IMR-90 (cell line): Measurements from ENCODE around the gene DCDC2. TPM values are rescaled to one million over a fixed set of nuclear protein-coding genes. Genes with fewer than 3 reads are reported as not detected.

Source experiments
- ATAC-seq: fragments of 200-7000 bp; cut with Tn5 transposase; 2 replicates; pipeline ENCODE4 v1.9.1; 2020; ENCODE audit warnings: low read depth, mild to moderate bottlenecking, moderate library complexity
- BruUV-seq: library from RNA; stranded (reverse); fragments of 400-500 nt; replicated peaks from 2 replicates; lab custom pipeline; 2021; lab: Mats Ljungman, UMichigan
- CTCF ChIA-PET: fragments of 300-600 bp; formaldehyde crosslinking; extraction: SDS; loops from one replicate; lab custom pipeline; 2021; ENCODE audit warnings: antibody characterized with exemption; lab: Yijun Ruan, JAX
- POLR2A ChIA-PET: fragments of 300-600 bp; sonication (Branson Sonifier 250); formaldehyde crosslinking; loops from one replicate; lab custom pipeline; 2022; ENCODE audit warnings: antibody characterized with exemption; ENCODE audit not compliant: unreplicated experiment; lab: Charles Lee
- DNase-seq: peaks from one replicate; pipeline ENCODE4 v3.0.0; 2013
- H2AFZ ChIP-seq: replicated peaks from 2 replicates; pipeline ENCODE3; 2013; ENCODE audit warnings: low read length, mild to moderate bottlenecking; ENCODE audit not compliant: poor library complexity
- H2AK5ac ChIP-seq: 2 replicates; pipeline ENCODE4 v1.6.1; 2013; ENCODE audit warnings: low read depth, low read length, inconsistent platforms
- H2AK9ac ChIP-seq: replicated peaks from 2 replicates; pipeline ENCODE3; 2013; ENCODE audit warnings: mild to moderate bottlenecking, low read depth, low read length, moderate library complexity; ENCODE audit not compliant: poor library complexity
- H2BK120ac ChIP-seq: 2 replicates; pipeline ENCODE4 v1.6.1; 2013; ENCODE audit warnings: low read depth, low read length, inconsistent platforms
- H2BK15ac ChIP-seq: 3 replicates; pipeline ENCODE4 v1.6.1; 2013; ENCODE audit warnings: low read depth, low read length, inconsistent platforms
- H2BK20ac ChIP-seq: 2 replicates; pipeline ENCODE4 v1.6.1; 2013; ENCODE audit warnings: low read depth, mild to moderate bottlenecking, inconsistent platforms, low read length, moderate library complexity
- H2BK5ac ChIP-seq: 2 replicates; pipeline ENCODE4 v1.6.1; 2013; ENCODE audit warnings: mild to moderate bottlenecking, low read depth, low read length, inconsistent platforms; ENCODE audit not compliant: poor library complexity, severe bottlenecking
- H3K14ac ChIP-seq: replicated peaks from 2 replicates; pipeline ENCODE4 v1.6.1; 2013; ENCODE audit warnings: low read depth, low read length, inconsistent platforms
- H3K18ac ChIP-seq: 2 replicates; pipeline ENCODE4 v1.6.1; 2013; ENCODE audit warnings: low read depth, low read length, control low read depth
- H3K23ac ChIP-seq: 2 replicates; pipeline ENCODE4 v1.6.1; 2013; ENCODE audit warnings: low read depth, low read length, inconsistent platforms
- H3K27ac ChIP-seq: 2 replicates; pipeline ENCODE4 v1.5.1; 2013; ENCODE audit warnings: mild to moderate bottlenecking, control low read depth, low read length; ENCODE audit not compliant: insufficient read depth
- H3K27me3 ChIP-seq: 2 replicates; pipeline ENCODE4 v1.6.1; 2013; ENCODE audit warnings: low read length; ENCODE audit not compliant: control insufficient read depth, insufficient read depth
- H3K36me3 ChIP-seq: 2 replicates; pipeline ENCODE4 v1.6.1; 2013; ENCODE audit warnings: low read length, mixed read lengths; ENCODE audit not compliant: control insufficient read depth, insufficient read depth
- H3K4ac ChIP-seq: 2 replicates; pipeline ENCODE4 v1.6.1; 2013; ENCODE audit warnings: low read depth, low read length, inconsistent platforms
- H3K4me1 ChIP-seq: 2 replicates; pipeline ENCODE4 v1.6.1; 2013; ENCODE audit warnings: low read length, mixed read lengths; ENCODE audit not compliant: control insufficient read depth, insufficient read depth
- H3K4me2 ChIP-seq: 2 replicates; pipeline ENCODE4 v1.6.1; 2013; ENCODE audit warnings: low read depth, mild to moderate bottlenecking, control low read depth, low read length, moderate library complexity
- H3K4me3 ChIP-seq: 2 replicates; pipeline ENCODE4 v1.5.1; 2013; ENCODE audit warnings: low read depth, mild to moderate bottlenecking, control low read depth, low read length, moderate library complexity; ENCODE audit not compliant: insufficient read depth
- H3K56ac ChIP-seq: 2 replicates; pipeline ENCODE4 v1.6.1; 2013; ENCODE audit warnings: low read length, inconsistent platforms; ENCODE audit not compliant: insufficient read depth; ENCODE audit errors: extremely low read depth
- H3K79me1 ChIP-seq, 2 experiments: 2 replicates each; pipeline ENCODE4 v1.6.1; 2013; ENCODE audit warnings: low read length in 2 of 2, inconsistent platforms in 1 of 2, low read depth in 1 of 2
- H3K9ac ChIP-seq: 2 replicates; pipeline ENCODE4 v1.6.1; 2013; ENCODE audit warnings: low read depth, low read length, control low read depth
- H3K9me1 ChIP-seq: 2 replicates; pipeline ENCODE4 v1.6.1; 2013; ENCODE audit warnings: low read length, inconsistent platforms; ENCODE audit not compliant: insufficient read depth
- H3K9me3 ChIP-seq: 2 replicates; pipeline ENCODE4 v1.6.1; 2013; ENCODE audit warnings: low read length; ENCODE audit not compliant: control insufficient read depth, insufficient read depth
- H4K20me1 ChIP-seq: 2 replicates; pipeline ENCODE4 v1.6.1; 2013; ENCODE audit warnings: low read length, inconsistent platforms; ENCODE audit not compliant: insufficient read depth
- H4K5ac ChIP-seq: 2 replicates; pipeline ENCODE4 v1.6.1; 2013; ENCODE audit warnings: mild to moderate bottlenecking, low read depth, low read length, control low read depth
- H4K8ac ChIP-seq, 2 experiments: 2 replicates each; pipeline ENCODE4 v1.6.1; 2013; ENCODE audit warnings: low read depth in 2 of 2, low read length in 2 of 2, control low read depth in 1 of 2, inconsistent platforms in 1 of 2
- H4K91ac ChIP-seq: 2 replicates; pipeline ENCODE4 v1.6.1; 2013; ENCODE audit warnings: low read depth, low read length, inconsistent platforms; ENCODE audit not compliant: insufficient read depth
- BHLHE40 ChIP-seq: fragments of 150-350 bp; IDR thresholded peaks from 2 replicates; pipeline ENCODE4 v1.6.1; 2016; ENCODE audit warnings: mild to moderate bottlenecking, low read depth, low read length
- CEBPB ChIP-seq: IDR thresholded peaks from 2 replicates; pipeline ENCODE4 v1.6.1; 2012; ENCODE audit warnings: low read depth, low read length, improper control_type of control experiment
- MAZ ChIP-seq: IDR thresholded peaks from 2 replicates; pipeline ENCODE4 v1.6.1; 2012; ENCODE audit warnings: low read depth, mild to moderate bottlenecking, low read length, improper control_type of control experiment, moderate library complexity, borderline replicate concordance
- MXI1 ChIP-seq: IDR thresholded peaks from 2 replicates; pipeline ENCODE4 v1.6.1; 2012; ENCODE audit warnings: low read depth, mild to moderate bottlenecking, low read length, moderate library complexity, borderline replicate concordance
- NFE2L2 ChIP-seq: fragments of 150-350 bp; IDR thresholded peaks from 2 replicates; pipeline ENCODE4 v1.6.1; 2016; ENCODE audit warnings: low read depth, mild to moderate bottlenecking, low read length
- POLR2A ChIP-seq: IDR thresholded peaks from 2 replicates; pipeline ENCODE4 v1.6.1; 2012; ENCODE audit warnings: mild to moderate bottlenecking, low read depth, low read length
- RAD21 ChIP-seq: IDR thresholded peaks from 2 replicates; pipeline ENCODE4 v1.6.1; 2012; ENCODE audit warnings: low read length, improper control_type of control experiment
- RFX5 ChIP-seq: IDR thresholded peaks from 2 replicates; pipeline ENCODE4 v1.8.0; 2012; ENCODE audit warnings: low read depth, mild to moderate bottlenecking, low read length, moderate library complexity
- SMC3 ChIP-seq: fragments of 150-350 bp; IDR thresholded peaks from 2 replicates; pipeline ENCODE4 v1.6.1; 2016; ENCODE audit warnings: low read depth, mild to moderate bottlenecking, antibody characterized with exemption, low read length, moderate library complexity
- USF2 ChIP-seq: fragments of 150-350 bp; IDR thresholded peaks from 2 replicates; pipeline ENCODE4 v1.6.1; 2017; ENCODE audit warnings: mild to moderate bottlenecking, antibody characterized with exemption, low read length, low read depth
- dilution Hi-C: fragments of 300-500 bp; cut with HindIII; formaldehyde crosslinking; loops from one replicate; pipeline ENCODE4 v1.14.3; 2018; ENCODE audit warnings: low sequenced_read_pairs; ENCODE audit not compliant: unreplicated experiment
- in situ Hi-C: fragments of 300-500 bp; cut with MboI; formaldehyde crosslinking; loops from 3 replicates; pipeline ENCODE4 v1.14.3; 2019; ENCODE audit warnings: low sequenced_read_pairs, inconsistent platforms, mixed read lengths
- intact Hi-C: fragments of 100-400 bp; cut with micrococcal nuclease; formaldehyde crosslinking; loops from 2 replicates; pipeline ENCODE4 v1.10.0; 2022
- polyA plus RNA-seq, 3 experiments: library from polyadenylated mRNA; depleted of rRNA; stranded (reverse); fragments of >200 nt; gene quantifications; 2 replicates each; pipeline ENCODE4 v1.2.3, GENCODE V29; 2012; ENCODE audit warnings: low replicate concordance in 1 of 3
- total RNA-seq: library from RNA; depleted of rRNA; stranded (reverse); fragments of >200 nt; gene quantifications from 2 replicates; pipeline ENCODE4 v1.2.3, GENCODE V29; 2012
- TF ChIP-seq, protein P1 (sequence below): fragments of 150-350 bp; IDR thresholded peaks from 2 replicates; pipeline ENCODE4 v1.6.1; 2016; ENCODE audit warnings: low read depth, mild to moderate bottlenecking, low read length, moderate library complexity, borderline replicate concordance

The DCDC2 gene
- total and polyA plus RNA-seq, 2 of the 4 experiments (the other 2 are of a cell fraction), result not detected

DNA sequence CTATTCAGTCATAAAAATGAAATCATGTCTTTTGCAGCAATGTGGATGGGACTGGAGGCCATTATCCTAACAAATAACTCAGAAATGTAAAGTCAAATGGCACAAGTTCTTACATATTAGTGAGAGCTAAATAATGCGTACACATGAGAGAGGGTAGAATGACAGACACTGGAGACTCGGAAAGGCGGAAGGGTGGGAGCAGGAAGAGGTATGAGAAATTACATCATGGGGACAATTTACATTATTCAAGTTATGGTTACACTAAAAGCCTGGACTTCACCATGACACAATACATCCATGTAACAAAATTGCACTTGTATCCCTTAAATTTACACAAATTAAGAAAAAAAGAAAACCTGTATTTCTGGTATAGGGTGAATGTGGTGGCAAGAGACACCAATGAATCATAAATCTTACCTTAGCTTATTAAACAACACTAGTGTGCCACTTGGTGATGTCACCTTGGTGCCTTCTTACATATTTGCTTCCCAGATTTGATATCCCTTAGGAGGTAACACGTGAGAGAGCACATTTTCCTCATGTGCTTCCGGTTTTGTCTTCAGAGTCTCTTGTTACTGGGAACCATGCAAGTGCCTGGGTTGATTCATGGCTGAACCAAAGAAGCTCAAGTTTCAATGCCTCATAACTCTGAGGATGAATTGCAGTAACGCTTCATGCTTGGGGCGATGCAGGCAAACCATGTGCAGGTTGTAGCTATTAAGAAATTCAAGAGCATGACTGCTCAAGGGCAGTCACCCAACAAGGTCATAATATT lies 84.6 kb downstream of the DCDC2 start (continued):
- no peak for TF ChIP-seq RFX5

DNA sequence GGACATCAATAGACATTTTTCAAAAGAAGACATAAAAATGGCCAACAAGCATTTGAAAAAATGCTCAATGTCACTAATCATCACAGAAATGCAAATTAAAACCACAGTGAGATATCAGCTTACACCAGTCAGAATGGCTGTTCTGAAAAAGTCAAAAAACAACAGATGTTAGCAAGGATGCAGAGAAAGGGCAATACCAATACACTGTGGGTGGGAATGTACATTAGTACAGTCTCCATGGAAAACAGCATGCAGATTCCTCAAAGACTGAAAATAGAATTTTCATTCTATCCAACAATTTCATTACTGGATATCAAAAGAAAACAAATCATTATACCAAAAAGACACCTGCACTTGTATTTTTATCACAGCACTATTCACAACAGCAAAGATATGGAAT lies 85.3 kb downstream of the DCDC2 start:
- BruUV-seq, result no TSS peak
- no peak overlapping the region for H3K4me3 ChIP-seq
- no peaks in the 10 kb centered on the region for H3K79me1 ChIP-seq
- in situ Hi-C loops (no loop called here), dilution Hi-C loops (no loop called here), intact Hi-C loops (no loop called here)
- no peaks in the 10 kb centered on the region for H4K20me1 ChIP-seq
- H3K56ac ChIP-seq, result no peak overlapping the region
- no peak overlapping the region for H3K4me2 ChIP-seq
- no peak overlapping the region for H4K8ac ChIP-seq
- no peak overlapping the region for H3K9ac ChIP-seq
- no peak for ATAC-seq
- no peak overlapping the region for H3K4ac ChIP-seq
- no peak overlapping the region for H2AK5ac ChIP-seq
- no peak overlapping the region for H4K5ac ChIP-seq
- TF ChIP-seq MAZ, result no peak
- no peak for TF ChIP-seq POLR2A
- TF ChIP-seq CEBPB, result no peak
- TF ChIP-seq MXI1, result no peak
- TF ChIP-seq USF2, result no peak
- no peak for TF ChIP-seq NFE2L2
- TF ChIP-seq RAD21, result no peak
- TF ChIP-seq SMC3, result no peak
- TF ChIP-seq BHLHE40, result no peak
- TF ChIP-seq, protein P1, sequence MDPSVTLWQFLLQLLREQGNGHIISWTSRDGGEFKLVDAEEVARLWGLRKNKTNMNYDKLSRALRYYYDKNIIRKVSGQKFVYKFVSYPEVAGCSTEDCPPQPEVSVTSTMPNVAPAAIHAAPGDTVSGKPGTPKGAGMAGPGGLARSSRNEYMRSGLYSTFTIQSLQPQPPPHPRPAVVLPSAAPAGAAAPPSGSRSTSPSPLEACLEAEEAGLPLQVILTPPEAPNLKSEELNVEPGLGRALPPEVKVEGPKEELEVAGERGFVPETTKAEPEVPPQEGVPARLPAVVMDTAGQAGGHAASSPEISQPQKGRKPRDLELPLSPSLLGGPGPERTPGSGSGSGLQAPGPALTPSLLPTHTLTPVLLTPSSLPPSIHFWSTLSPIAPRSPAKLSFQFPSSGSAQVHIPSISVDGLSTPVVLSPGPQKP, result no peak
- ChIA-PET CTCF (interaction anchor here (1.0 kb wide), 1 partner anchor 10 kb away, joined by 4 read pairs; no protein-coding TSS in a partner anchor), POLR2A (no interaction called here)
- H3K14ac ChIP-seq, result no peak overlapping the region
- no peaks in the 10 kb centered on the region for H3K27me3 ChIP-seq
- no peak overlapping the region for H3K27ac ChIP-seq
- H2BK5ac ChIP-seq, result no peak overlapping the region
- H3K9me3 ChIP-seq, result no peaks in the 10 kb centered on the region
- no peaks in the 10 kb centered on the region for H3K4me1 ChIP-seq
- H2BK15ac ChIP-seq, result no peak overlapping the region
- no peak overlapping the region for H2BK120ac ChIP-seq
- no peak overlapping the region for H2AK9ac ChIP-seq
- no peak overlapping the region for H3K18ac ChIP-seq
- no peaks in the 10 kb centered on the region for H3K36me3 ChIP-seq
- H3K9me1 ChIP-seq, result no peaks in the 10 kb centered on the region
- DNase-seq, result no peak
- no peak overlapping the region for H2BK20ac ChIP-seq
- no peak overlapping the region for H2AFZ ChIP-seq
- no peak overlapping the region for H3K23ac ChIP-seq
- no peak overlapping the region for H4K91ac ChIP-seq
